ENCODE data around the gene SLC5A10. TPM values are rescaled to one million over a fixed set of nuclear protein-coding genes. Genes with fewer than 3 reads are reported as not detected.

Gene SLC5A10
- total and polyA plus RNA-seq, 10 donors: 0.17 to 2.1 (median 1.5) TPM; not detected in 5

GRCh38 chr17:18946536-18946935 lies 5.4 kb upstream of the SLC5A10 start:
- Histone ChIP-seq H3K9me3 (no peaks in the 10 kb centered on the region), H3K27me3 (replicated peaks in 1 of 7) (peaks cover 0 to 43% (median 0%) of the 10 kb centered on the region in 7 donors), H3K27ac (no peak overlapping the region), H3K4me3 (no peak overlapping the region), H3K36me3 (no peaks in the 10 kb centered on the region), H3K4me1 (peaks cover 0 to 5% (median 0%) of the 10 kb centered on the region in 6 donors)
- no peak for DNase-seq
- no peak for TF ChIP-seq CTCF (IDR thresholded peaks at IDR 0.05 in 8 of 11, conservative IDR thresholded peaks at IDR 0.05 in 3 of 11)
- no peak for TF ChIP-seq POLR2AphosphoS5 (IDR thresholded peaks at IDR 0.05)
- no peak for TF ChIP-seq POLR2A (IDR thresholded peaks at IDR 0.05)
- intact Hi-C loops (cut with DNase I; ENCODE audit: low total_unique reads): loop anchor here (10.0 kb wide), 1 partner anchor 68 kb away; no protein-coding TSS in a partner anchor
- 57 to 85% (median 75%) methylated on average over 2 of the region's 2 CpGs for WGBS, 5 donors

GRCh38 chr17:18947866-18948265 lies 4.1 kb upstream of the SLC5A10 start:
- DNase-seq: no peak
- Histone ChIP-seq H3K4me3 (no peak overlapping the region), H3K36me3 (no peaks in the 10 kb centered on the region), H3K27ac (no peak overlapping the region), H3K27me3 (replicated peaks in 1 of 7) (peaks cover 0 to 43% (median 0%) of the 10 kb centered on the region in 7 donors), H3K9me3 (no peaks in the 10 kb centered on the region), H3K4me1 (peaks cover 0 to 5% (median 0%) of the 10 kb centered on the region in 6 donors)
- TF ChIP-seq CTCF (IDR thresholded peaks at IDR 0.05 in 8 of 11, conservative IDR thresholded peaks at IDR 0.05 in 3 of 11) (no peak), POLR2AphosphoS5 (IDR thresholded peaks at IDR 0.05) (no peak), POLR2A (IDR thresholded peaks at IDR 0.05) (no peak)
- 77 to 89% (median 81%) methylated on average over 6 of the region's 6 CpGs for WGBS, 5 donors
- intact Hi-C loops (cut with DNase I; ENCODE audit: low total_unique reads): loop anchor here (10.0 kb wide), 1 partner anchor 67 kb away; no protein-coding TSS in a partner anchor

- intact Hi-C loops (cut with DNase I; ENCODE audit: low total_unique reads): loop anchor here (10.0 kb wide), 1 partner anchor 66 kb away; no protein-coding TSS in a partner anchor
- Histone ChIP-seq H3K4me1 (peaks cover 0 to 5% (median 0%) of the 10 kb centered on the region in 6 donors), H3K27me3 (replicated peaks in 1 of 7) (peaks cover 0 to 43% (median 0%) of the 10 kb centered on the region in 7 donors), H3K4me3 (no peak overlapping the region), H3K36me3 (no peaks in the 10 kb centered on the region), H3K9me3 (no peaks in the 10 kb centered on the region), H3K27ac (no peak overlapping the region)
- no peak for TF ChIP-seq CTCF (IDR thresholded peaks at IDR 0.05 in 8 of 11, conservative IDR thresholded peaks at IDR 0.05 in 3 of 11)
- no peak for TF ChIP-seq POLR2AphosphoS5 (IDR thresholded peaks at IDR 0.05)
- no peak for TF ChIP-seq POLR2A (IDR thresholded peaks at IDR 0.05)
- 81 to 90% (median 85%) methylated on average over 8 of the region's 8 CpGs for whole genome bisulfite sequencing, 5 donors
- no peak for DNase-seq
These were observed 3.4 kb upstream of the SLC5A10 start for GRCh38 chr17:18948476-18949006.

- H3K27me3 ChIP-seq (replicated peaks in 1 of 7): peaks cover 0 to 43% (median 0%) of the 10 kb centered on the region in 7 donors
- H3K9me3 ChIP-seq: no peaks in the 10 kb centered on the region
- WGBS, 5 donors: 76 to 89% (median 84%) methylated on average over 5 to 6 of the region's 6 CpGs
- no peak for DNase-seq
- intact Hi-C loops (cut with DNase I; ENCODE audit: low total_unique reads): loop anchor here (10.0 kb wide), 1 partner anchor 65 kb away; no protein-coding TSS in a partner anchor
- H3K4me1 ChIP-seq: peaks cover 0 to 5% (median 0%) of the 10 kb centered on the region in 6 donors
- H3K27ac ChIP-seq: no peak overlapping the region
- no peak for TF ChIP-seq POLR2AphosphoS5 (IDR thresholded peaks at IDR 0.05)
- no peak for TF ChIP-seq POLR2A (IDR thresholded peaks at IDR 0.05)
- no peak for TF ChIP-seq CTCF (IDR thresholded peaks at IDR 0.05 in 8 of 11, conservative IDR thresholded peaks at IDR 0.05 in 3 of 11)
- no peaks in the 10 kb centered on the region for H3K36me3 ChIP-seq
- no peak overlapping the region for H3K4me3 ChIP-seq
These were observed 2.4 kb upstream of the SLC5A10 start for GRCh38 chr17:18949566-18949965.
